ENCODE data around the gene AURKA.

GRCh38 chr20:56352345-56353055, 39.5 kb downstream of the AURKA start:
- TF ChIP-seq CTCF (conservative IDR thresholded peaks at IDR 0.05 in 1 of 2, IDR thresholded peaks at IDR 0.05 in 1 of 2; ENCODE audit: extremely low read depth in 1 of 2, insufficient read depth in 1 of 2, low read depth in 1 of 2, low read length in 2 of 2) (no peak), EZH2 (IDR thresholded peaks at IDR 0.05; ENCODE audit: borderline replicate concordance, low read length) (no peak)
